Measurements from ENCODE around the gene SORCS2.

The SORCS2 gene

DNA sequence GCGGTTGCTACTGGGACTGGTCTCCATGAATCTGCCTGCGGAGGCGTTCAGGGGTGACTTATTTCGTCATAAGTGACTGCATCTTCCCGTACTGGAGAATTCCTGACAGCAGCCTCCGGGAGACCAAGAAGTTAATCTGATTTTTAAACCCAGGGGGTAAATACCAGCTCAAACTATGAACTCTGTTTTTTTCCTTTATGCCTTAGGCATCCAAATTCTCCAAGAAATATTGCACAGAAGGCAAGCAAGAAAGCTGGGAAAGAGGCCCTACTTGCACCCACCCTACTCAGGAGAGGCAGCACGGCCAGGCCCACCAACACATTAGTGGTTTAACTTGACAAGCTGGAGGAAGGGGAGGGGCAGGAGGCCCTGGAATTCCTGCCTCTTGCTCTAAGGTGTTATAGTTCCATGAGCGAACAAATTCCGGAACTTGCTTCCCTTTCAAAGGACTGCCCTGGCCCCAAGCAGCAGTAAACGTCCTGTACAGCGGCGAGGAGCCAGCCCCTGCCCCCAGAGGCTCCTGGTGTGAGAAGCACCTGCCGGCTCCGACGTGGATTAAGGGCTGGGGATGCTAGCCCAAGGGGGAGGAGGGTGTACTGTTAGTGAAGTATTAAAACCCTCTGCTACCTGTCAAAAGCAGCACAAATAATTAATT, 570.2 kb downstream of the SORCS2 start:
- DNase-seq = no peak

DNA sequence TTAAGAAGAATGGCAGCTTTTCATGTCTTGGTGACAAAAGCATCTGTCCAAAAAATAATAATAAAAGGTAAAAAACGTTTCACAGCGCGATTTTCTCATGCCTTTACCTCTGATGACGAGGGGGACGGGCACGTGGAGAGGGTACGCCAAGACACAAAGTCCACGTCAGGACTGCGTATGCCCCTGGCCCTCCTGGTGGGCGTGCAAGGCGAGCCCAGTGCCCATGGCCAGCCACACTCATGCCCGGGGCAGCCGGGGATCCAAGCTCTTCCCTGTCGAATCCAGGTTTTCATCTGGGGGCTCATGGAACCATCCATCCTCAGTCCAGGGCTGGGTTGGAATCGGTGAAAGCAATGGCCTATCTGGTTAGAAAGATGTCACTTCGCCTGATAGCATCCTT, 570.8 kb downstream of the SORCS2 start:
- DNase-seq = no peak

DNA sequence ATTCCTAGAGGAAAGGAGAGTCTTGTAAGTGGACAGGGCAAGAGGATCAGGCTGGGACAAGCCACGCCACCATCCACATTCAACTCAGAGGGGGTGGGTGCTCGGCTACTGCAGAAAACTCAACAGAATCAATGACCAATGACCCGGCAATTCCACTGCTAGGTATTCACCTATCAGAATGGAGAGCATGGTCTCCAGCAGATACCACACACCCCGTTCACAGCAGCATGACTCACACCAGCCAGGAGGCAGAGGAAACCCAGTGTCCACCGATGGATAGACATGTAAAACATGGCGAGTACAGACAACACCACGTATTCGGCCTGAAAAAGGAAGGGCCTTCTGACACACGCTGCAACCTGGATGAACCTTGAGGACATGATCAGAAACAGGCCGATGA, 571.5 kb downstream of the SORCS2 start:
- no peak for DNase-seq

DNA sequence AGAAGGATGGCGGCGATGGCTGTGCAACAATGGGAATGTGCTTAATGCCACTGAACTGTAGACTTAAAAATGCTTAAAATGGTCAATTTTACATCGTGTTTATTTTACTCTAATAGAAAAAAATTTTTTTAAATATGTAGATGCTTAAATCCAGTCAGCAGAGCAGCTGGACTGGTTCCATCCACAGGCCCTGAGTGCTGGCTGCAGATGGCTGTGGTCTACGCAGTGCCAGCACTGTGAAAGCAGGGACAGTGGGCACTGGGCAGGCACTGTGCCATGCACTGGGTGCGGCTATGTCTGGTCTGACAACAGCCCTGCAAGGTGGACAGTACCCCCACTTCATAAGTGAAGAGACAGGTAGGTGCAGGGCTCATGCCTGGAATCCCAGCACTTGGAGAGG, 572.1 kb downstream of the SORCS2 start:
- DNase-seq = no peak

DNA sequence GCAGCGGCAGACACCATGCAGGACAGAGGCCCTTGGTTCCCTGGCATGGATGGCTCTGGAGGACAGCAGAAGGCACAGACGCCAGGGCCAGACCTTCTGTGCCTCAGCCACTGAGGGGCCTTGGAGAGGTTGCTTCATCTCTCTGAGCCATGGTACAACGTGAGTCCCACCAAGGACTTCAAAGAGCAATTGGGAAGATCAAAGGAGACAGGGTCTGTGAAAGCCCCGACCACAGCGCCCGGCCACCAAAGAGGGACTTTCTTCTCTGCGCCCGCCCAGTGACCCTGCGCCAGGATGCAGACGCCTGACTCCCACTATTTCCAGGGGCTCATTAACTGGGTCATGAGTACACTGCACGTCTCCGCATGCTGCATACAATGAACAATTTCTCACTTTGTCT, 573.3 kb downstream of the SORCS2 start:
- no peak for DNase-seq

DNA sequence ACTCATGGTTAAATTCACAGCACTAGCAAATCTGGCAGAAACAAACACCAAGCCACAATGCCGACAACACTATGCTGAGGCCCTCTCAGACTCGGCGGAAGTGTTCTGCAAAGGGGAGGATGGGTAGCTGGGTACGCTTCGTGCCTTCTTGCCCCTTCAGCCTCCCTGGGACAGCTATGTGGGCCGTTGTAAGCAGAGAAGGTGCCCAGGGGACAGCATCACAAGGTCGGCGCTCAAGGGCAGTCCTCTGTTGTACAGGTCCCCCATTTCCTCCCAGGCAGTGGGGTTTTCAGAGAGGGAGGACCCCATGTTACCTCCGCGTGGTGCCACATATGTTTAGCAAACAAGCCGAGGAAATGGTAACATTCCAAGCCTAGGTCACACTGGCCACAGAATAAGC, 573.7 kb downstream of the SORCS2 start:
- no peak for DNase-seq

DNA sequence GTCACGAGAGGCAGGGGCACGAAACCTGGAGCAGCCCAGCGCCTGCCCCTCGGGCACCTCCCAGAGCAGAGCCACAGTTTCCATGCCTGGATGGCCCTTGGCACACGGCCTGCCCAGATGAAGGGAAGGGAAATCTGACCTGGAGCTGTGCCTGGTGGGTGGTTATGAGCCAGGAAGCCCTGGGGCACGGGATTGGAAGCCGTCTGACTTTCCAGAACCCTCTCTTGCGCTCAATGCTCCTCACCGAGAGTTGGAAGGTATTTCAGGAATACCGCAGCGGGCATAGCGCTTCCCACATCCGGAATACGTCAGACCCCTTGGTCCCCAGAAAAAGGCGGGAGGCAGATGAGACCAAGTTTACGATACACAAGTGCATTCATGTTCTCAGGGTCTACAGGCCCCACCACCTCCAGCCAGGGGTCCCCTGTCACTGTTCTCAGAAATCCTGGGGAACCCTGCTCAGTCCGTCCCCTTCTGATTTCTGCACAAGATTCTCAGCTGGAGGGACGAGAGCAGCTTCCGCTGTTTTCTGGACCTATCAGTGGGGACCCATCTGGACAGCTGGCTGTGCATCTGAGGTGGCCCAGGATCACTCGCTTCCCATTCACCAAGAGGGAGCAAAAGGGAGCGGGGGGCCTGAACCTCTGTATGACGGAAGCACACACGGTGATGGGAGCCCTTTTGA, 574.5 kb downstream of the SORCS2 start:
- DNase-seq = no peak

DNA sequence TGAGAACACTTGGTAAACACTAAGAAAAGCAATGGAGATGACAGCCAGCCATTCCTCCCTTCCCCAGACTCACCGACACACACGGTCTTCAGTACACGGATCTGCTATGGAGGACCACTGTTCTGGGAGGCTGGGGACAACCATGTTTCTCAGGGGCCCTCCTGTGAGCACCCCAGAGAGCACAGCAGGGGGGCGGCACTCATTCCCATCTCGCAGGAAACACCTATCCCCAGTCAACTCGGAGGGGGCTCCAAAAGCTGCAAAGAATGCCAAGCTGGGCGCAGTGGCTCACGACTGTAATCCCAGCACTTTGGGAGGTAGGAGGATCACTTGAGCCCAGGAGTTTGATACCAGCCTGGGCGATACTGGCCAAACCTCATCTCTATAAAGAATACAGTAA, 575.2 kb downstream of the SORCS2 start:
- no peak for DNase-seq

DNA sequence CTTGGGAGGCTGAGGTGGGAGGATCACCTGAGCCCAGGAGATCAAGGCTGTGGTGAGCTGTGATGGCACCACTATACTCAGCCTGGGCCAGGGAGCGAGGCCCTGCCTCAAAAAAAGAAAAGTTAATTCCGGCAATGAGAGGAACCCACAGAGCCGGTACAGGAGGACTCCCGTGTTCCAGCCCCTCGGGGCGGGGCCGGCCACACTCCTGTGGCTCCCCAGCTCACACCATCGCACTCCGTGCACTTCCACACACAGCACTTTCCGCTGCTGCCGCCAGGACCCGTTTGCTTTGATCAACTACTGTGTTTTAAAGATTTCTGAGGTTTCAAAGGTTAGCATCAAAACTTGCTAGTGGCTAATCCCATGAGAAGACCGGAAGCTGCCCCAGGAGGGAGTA, 575.6 kb downstream of the SORCS2 start:
- no peak for DNase-seq

DNA sequence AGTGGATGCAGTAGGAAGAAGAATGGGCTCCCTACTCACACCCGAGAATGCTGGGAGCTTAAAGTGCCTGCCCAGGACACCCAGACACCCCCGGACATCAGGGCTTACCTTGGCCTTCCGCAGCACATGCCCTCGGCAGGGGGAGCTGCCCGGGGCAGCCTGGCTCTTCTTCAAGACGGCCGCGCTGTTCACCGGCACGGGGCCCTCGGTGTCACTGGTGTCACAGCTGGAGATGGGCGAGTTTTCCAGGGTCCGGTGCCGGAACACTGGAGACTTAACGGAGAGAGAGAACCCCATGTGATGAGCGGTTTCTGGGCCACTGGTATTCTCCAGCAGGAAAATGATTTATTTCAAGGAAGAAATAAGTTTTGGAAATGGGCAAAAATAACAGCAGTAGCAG, 576.4 kb downstream of the SORCS2 start:
- DNase-seq = no peak

DNA sequence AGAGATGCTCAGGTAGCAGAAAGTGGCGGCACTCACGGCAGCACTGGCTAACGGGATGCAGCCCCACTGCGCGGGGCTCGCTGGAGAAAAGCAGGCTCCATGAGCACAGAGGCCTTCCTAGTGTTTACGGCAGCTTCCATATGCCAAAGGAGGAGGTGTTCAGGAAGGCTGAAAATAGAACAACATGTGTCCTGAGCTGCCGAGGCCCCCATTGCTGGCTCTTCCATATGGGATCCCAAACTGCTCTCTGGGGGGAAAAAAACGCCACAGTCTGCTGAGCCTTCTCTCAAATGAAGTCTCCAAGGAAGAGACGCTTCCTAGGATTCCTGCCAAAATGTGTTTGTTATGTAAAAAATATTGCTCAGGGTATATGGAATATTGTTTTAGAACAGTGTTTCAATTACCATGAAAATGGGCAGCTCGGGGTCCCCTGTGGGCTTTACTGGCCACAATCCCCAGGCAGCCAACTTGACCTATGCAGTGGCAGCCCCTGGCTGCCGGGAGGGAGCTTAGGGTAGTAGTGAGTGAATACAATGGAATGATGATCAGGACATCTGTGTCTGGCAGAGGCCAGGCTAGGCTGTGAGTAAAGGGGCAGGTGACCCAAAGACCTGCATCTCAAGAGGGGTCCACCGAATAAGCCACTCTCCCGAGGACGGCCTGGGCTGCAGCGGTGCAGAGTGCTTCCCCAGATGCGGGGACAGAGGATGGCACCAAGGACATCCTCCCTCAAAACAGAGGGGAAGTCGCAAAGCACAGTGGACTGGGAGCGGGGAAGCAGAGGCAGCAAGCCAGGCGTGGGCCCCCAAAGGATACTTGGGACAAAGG, 577.3 kb downstream of the SORCS2 start:
- DNase-seq = no peak

DNA sequence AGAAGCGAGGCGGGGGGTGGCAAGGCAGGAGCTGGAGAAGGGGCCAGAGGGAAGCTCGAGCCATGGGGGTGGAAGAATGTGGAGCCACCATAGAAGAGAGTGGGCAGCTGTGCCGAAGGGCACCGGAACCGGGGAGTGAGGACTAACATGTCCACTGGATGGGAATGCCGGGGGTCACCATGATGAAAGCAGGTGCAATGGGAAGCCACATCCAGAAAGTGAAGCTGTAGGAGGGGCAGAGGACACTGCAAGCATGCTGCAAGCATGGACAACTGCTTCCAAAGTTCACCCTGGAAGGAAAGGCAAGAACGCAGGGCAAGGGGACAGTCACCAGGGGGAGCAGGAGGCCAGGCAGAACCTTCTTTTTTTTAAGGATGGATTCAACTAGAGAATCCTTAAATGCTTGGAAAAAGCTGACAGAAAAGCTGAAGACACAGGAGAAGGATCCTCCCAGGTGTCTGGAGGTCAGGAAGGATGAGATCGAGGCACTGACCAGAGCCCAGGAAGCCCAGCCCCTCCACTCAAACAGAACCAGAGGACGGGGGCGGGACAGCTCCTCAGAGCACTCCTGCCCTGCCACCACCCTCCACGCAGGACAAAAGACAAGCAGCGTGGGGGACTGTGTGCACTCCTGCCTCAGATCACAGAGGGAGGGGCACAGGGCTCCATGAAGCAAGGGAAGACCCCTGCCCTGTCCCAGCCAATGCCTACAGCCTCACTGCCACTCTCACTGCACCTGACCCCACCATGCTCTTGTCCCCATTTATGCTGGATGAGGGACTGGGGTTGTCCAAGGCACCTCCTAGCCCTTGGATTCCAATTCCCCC, 578.1 kb downstream of the SORCS2 start:
- DNase-seq = peak; percentile 30

DNA sequence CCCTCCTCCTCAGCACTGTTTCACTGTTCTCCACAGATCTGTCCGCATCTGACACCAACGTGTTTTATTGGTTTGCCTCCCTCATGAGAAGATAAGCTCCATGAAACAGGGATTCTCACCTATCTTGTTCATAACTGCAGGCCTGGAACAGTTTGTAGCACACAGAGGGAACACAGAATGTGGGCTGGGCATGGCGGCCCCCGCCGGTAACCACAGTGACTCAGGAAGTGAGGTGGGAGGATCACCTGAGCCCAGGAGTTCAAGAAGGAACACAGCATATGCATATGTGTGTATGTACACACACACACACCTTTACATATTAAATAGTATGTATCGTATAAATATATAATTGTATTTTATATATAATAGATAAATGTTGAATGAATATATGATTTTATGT, 578.7 kb downstream of the SORCS2 start:
- peak; percentile 39 for DNase-seq

DNA sequence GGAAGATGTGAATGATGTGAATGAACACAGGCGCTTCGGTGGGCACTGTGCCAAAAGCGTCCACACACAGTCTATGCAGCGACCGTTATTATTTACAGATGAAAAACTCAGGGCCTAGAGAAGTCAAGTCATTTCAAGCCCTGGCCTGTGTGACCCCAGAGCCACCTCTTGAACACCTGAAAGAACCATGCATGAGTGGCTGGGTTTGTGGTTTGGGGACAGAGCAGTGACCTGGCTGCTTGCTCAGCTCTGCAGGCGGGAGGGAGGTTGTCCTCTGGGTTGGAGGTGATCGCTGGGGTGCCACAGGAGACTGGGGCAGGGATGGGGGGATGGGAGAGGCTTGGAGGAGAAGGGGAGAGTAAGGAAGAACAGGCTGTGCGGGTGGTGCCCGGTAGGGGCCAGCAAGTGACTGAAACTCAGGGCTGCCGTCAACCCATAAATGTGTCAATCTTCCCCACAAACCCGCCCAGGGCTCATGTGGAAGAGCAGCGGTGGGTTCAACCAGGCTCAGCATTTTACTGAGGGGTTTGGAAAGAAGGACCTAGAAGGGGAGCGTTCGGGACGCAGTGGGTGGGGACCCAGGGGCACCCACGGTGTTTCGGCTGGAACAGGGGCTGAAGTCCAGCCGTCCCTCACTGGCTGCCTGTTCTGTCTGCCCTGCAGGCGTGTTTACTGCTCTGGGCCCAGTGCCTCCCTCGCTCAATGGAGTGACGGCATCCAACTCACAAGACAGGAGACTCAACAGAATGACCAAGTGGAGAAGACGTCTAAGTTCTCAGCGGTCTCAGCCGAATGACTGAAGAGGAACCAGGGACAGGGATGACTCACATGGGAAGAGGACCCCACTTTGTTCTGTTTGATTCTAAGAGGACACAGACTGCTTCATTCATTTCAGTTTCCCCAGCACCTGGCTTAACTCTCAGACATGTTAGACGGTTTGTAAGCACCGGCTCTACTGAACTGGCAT, 579.5 kb downstream of the SORCS2 start:
- DNase-seq = no peak

DNA sequence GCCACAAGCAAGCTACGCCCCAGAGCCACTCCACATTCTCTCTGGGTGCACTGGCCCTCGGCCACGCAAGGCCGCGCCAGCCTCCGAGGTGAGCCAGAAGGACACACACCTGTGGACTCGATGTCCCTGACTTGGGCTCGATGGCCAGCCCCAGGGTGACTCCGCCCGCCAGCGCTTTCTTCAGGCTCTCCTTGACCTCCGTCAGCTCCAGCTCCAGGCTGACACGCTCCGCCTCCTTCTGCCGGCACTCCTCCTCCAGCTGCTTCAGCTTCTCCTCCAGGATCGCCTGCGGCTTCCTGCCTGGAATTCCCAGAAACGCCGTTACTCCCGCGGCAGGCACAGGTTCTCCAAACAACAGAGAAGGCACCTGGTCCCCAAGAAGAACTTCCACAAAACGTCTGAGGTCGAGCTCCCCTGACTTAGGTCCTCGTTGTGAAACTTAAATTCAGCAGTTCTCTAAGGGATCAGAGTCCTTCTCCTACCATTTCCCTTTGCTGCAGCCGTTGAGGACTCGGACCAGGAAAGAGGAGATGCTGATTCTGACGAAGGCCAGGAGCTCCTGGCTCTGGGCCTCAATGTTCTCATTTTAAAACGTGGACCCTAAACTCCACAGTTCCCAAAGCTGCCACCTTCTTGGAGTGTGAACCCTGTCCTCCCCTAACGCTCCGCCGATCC, 580.5 kb downstream of the SORCS2 start:
- no peak for DNase-seq

DNA sequence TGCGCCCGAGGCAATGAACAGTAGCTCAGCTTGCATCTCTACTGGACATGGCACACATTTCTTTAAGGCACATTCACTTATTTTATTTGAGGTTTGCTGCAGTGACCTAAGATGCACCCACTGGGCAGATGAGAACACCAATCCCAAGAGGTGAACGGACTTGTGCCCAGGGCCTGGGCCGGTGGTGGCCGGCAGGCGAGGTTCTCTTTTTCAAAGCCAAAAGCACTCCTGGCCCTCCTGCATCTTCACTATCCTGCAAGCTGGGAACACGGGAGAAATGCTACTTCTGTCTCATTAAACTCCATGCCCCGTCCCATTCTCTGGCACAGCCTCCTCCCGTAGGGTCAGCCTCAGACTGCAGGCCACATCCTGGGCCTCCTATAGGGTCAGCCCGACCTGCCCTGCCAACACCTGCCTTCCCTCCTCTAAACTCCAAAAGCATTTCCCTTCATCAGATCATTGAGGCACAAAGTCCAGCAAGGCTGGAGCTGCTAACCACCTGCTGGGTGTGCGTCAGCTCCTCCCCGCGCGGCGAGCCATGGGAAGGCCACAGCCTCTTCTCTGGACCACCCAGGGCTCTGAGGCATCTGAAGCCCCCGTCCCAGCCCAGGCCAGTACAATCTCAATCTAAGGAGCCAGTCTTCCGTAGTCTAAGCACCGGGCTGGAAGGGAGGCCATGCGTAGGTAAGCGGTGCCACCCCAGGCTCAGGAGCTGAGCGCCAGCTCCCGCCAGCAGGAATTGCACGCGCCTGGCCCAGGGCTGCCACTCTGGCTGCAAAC, 581.3 kb downstream of the SORCS2 start:
- no peak for DNase-seq

DNA sequence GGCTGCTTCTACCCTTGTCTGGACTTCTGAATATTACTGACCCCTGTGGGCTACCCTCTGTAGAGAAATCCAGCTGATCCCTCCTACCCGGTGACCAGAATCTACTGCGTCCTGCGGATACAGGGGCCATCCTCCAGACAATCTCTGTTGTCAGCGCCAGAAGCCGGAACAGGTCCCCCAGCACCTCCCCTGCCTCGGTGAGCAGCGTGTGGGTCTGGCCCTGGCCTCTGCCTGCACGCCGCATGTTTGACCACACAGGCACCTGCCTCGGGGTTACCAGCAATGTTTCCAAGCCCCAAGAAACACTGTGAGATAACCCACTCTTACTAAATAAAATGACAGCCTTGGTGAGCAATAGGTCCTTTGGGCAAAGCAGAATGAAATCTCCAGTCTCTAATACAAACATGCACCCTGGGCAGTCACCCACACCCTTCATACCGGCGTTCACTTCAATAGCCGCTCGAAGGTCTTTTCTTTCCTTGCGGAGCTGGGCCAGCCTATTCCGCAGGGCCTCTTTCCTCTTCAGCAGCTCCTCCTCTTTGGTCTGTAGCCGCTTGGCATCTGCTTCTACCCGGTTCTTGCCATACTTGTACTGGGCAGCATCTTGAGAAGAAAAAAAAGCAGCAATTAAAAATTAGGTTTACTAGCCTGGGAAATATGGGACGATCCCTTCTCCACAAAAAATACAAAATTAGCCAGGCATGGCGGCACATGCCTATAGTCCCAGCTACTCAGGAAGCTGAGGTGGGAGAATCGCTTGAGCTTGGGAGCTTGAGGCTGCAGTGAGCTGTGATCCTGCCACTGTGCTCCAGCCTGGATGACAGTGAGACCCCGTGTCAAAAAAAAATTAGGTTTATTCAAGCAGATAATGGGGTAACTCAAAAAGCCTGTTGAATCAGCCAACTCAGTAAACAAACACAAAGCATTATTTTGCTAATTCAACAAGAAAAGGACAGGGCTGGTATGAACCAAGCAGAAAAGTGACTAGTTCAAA, 582.3 kb downstream of the SORCS2 start:
- DNase-seq = no peak

DNA sequence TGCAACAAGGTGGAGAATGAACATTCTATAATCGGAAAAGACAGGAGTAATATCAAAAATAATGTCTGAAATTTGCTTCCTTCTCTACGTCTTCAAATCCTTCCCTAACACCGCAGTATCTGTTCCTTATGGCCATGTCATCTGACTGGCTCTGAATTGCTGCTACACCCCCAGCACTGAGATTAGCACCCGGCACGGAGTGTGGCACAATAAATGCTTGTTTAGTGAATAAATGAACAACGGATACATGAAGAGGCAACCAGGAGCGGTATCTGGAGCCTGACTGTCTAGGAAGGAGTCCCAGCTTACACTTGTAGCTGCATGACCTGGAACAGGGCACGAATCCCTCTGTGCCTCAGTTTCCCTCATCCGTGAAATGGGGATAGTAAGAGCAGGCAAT, 583.1 kb downstream of the SORCS2 start:
- DNase-seq = no peak

DNA sequence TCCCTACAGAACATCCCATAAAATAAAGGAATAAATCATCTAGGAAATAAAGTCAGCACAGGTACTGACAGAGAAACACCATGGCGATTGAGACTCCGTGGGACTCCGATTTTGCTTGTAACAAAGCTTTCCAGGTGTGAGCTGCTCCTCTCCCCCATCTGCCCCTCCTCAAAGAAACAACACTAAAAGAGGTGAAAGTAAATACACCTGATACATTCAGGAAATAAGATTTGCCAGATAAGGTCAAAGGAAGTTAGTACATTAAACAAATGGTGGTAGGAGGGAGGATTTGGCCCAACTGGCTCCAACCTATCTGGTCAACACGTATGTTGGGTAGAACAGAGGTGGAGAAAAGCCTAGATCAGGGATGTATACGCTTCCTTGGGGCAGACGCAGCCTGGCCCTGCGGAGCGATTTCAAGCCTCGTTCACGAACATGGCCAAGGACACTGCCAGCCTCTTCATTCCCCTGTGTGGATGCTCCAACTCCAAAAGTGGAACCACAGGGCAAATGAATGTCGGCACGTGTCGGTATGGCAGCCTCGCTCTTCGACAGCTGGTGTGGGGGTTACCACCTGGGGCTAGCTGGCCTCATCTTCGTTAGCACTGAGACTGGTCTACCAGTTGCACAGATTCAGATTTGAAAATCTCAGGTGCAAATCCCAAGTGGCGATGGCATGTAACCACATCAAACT, 584.8 kb downstream of the SORCS2 start:
- no peak for DNase-seq
